GM23338 (cell line): ENCODE results near the gene TIRAP. TPM values are rescaled to one million over a fixed set of nuclear protein-coding genes. Genes with fewer than 3 reads are reported as not detected.

Experiments used
- ATAC-seq: fragments of 200-7000 bp; cut with Tn5 transposase; 3 replicates; pipeline ENCODE4 v1.9.1; 2020
- DNase-seq: peaks from one replicate; pipeline ENCODE4 v3.0.0-alpha.2; 2015; ENCODE audit warnings: low spot score
- H2AFZ ChIP-seq: fragments of 200-600 bp; sonication (generic); 2 replicates; pipeline ENCODE4 v1.8.0; 2016; ENCODE audit warnings: antibody characterized with exemption, mild to moderate bottlenecking, moderate library complexity
- H3F3A ChIP-seq: fragments of 200-600 bp; sonication (generic); replicated peaks from 2 replicates; pipeline ENCODE4 v1.8.0; 2017; ENCODE audit warnings: antibody characterized with exemption, mixed run types, low read depth
- H3K27ac ChIP-seq: fragments of 200-600 bp; sonication (generic); 2 replicates; pipeline ENCODE4 v1.6.1; 2016; ENCODE audit warnings: low read depth
- H3K27me3 ChIP-seq: fragments of 200-600 bp; sonication (generic); 2 replicates; pipeline ENCODE4 v1.8.0; 2016; ENCODE audit warnings: mild to moderate bottlenecking, mixed run types, moderate library complexity; ENCODE audit not compliant: insufficient read depth
- H3K36me3 ChIP-seq: fragments of 200-600 bp; sonication (generic); 2 replicates; pipeline ENCODE4 v1.8.0; 2016; ENCODE audit warnings: mild to moderate bottlenecking; ENCODE audit not compliant: insufficient read depth
- H3K4me1 ChIP-seq: fragments of 200-600 bp; sonication (generic); 2 replicates; pipeline ENCODE4 v1.8.0; 2016; ENCODE audit warnings: mild to moderate bottlenecking, moderate library complexity; ENCODE audit not compliant: insufficient read depth
- H3K4me2 ChIP-seq: fragments of 200-600 bp; sonication (generic); 2 replicates; pipeline ENCODE4 v1.7.1; 2017; ENCODE audit warnings: mixed run types
- H3K4me3 ChIP-seq: fragments of 200-600 bp; sonication (generic); 2 replicates; pipeline ENCODE4 v1.6.1; 2016; ENCODE audit warnings: mixed run types
- H3K79me2 ChIP-seq: fragments of 200-600 bp; sonication (generic); replicated peaks from 2 replicates; pipeline ENCODE4 v1.8.0; 2017; ENCODE audit warnings: mild to moderate bottlenecking; ENCODE audit not compliant: insufficient read depth
- H3K9me2 ChIP-seq: fragments of 200-600 bp; sonication (generic); 2 replicates; pipeline ENCODE4 v1.8.0; 2017; ENCODE audit not compliant: insufficient read depth
- H4K20me1 ChIP-seq: fragments of 200-600 bp; sonication (generic); replicated peaks from 2 replicates; pipeline ENCODE4 v1.8.0; 2017; ENCODE audit warnings: mild to moderate bottlenecking; ENCODE audit not compliant: insufficient read depth
- H3K27ac Mint-ChIP-seq: 2 replicates; pipeline ENCODE4 v1.8.0; 2020; ENCODE audit warnings: inconsistent platforms, mild to moderate bottlenecking, moderate library complexity, mixed read lengths
- H3K27me3 Mint-ChIP-seq: 3 replicates; pipeline ENCODE4 v1.8.0; 2022; ENCODE audit warnings: low read depth, mild to moderate bottlenecking, moderate library complexity, mixed read lengths, inconsistent platforms; ENCODE audit not compliant: insufficient read depth, poor library complexity
- H3K36me3 Mint-ChIP-seq: 3 replicates; pipeline ENCODE4 v1.8.0; 2021; ENCODE audit warnings: low read depth, mild to moderate bottlenecking, inconsistent platforms, moderate library complexity, mixed read lengths
- H3K4me1 Mint-ChIP-seq: 3 replicates; pipeline ENCODE4 v1.8.0; 2020; ENCODE audit warnings: mild to moderate bottlenecking, inconsistent platforms, mixed read lengths
- H3K4me3 Mint-ChIP-seq: 3 replicates; pipeline ENCODE4 v1.8.0; 2021; ENCODE audit warnings: moderate library complexity, mild to moderate bottlenecking, inconsistent platforms, mixed read lengths
- H3K9me3 Mint-ChIP-seq: 3 replicates; pipeline ENCODE4 v1.8.0; 2020; ENCODE audit warnings: moderate library complexity, mild to moderate bottlenecking, inconsistent platforms, mixed read lengths
- CREB1 ChIP-seq: fragments of 250-450 bp; sonication (Bioruptor Pico); IDR thresholded peaks from 2 replicates; pipeline ENCODE4 v1.5.0; 2020; ENCODE audit warnings: low read depth, mild to moderate bottlenecking, moderate library complexity
- CTCF ChIP-seq, 2 experiments: fragments of 200-600 bp in 1 of 2; sonication (generic) in 1 of 2; conservative IDR thresholded peaks; 2 replicates each; pipeline versions ENCODE4 v1.5.1 to v1.6.1; 2016 to 2017; ENCODE audit warnings: antibody characterized with exemption in 2 of 2, low read depth in 2 of 2, mild to moderate bottlenecking in 2 of 2, moderate library complexity in 1 of 2
- ETS1 ChIP-seq: IDR thresholded peaks from 2 replicates; pipeline ENCODE4 v1.6.1; 2016; ENCODE audit warnings: antibody characterized with exemption
- EZH2 ChIP-seq: fragments of 200-600 bp; sonication (generic); IDR thresholded peaks from one replicate; pipeline ENCODE4 v1.8.0; 2017; ENCODE audit warnings: antibody characterized with exemption, mild to moderate bottlenecking, low read depth; ENCODE audit not compliant: unreplicated experiment
- EZH2phosphoT487 ChIP-seq: fragments of 200-600 bp; sonication (generic); IDR thresholded peaks from one replicate; pipeline ENCODE4 v1.8.1; 2018; ENCODE audit warnings: antibody characterized with exemption; ENCODE audit not compliant: unreplicated experiment
- NANOG ChIP-seq: IDR thresholded peaks from 2 replicates; pipeline ENCODE4 v1.6.1; 2016; ENCODE audit warnings: antibody characterized with exemption, borderline replicate concordance
- POLR2AphosphoS5 ChIP-seq: IDR thresholded peaks from 2 replicates; pipeline ENCODE4 v1.6.1; 2016; ENCODE audit warnings: antibody characterized with exemption, low read depth
- STAT1 ChIP-seq: IDR thresholded peaks from one replicate; pipeline ENCODE4 v1.6.1; 2016; ENCODE audit warnings: antibody characterized with exemption; ENCODE audit not compliant: unreplicated experiment
- ZNF114 ChIP-seq: fragments of 250-450 bp; sonication (Bioruptor Pico); IDR thresholded peaks from 2 replicates; pipeline ENCODE4 v1.5.0; 2020; ENCODE audit warnings: mild to moderate bottlenecking, moderate library complexity
- ZNF331 ChIP-seq: fragments of 250-450 bp; sonication (Bioruptor Pico); IDR thresholded peaks from 2 replicates; pipeline ENCODE4 v1.5.0; 2020; ENCODE audit warnings: low read depth, mild to moderate bottlenecking, moderate library complexity
- long read RNA-seq: library from polyadenylated mRNA; unstranded; transcript quantifications from one replicate; pipeline ENCODE4 v2.0.0, GENCODE V29; 2020; ENCODE audit not compliant: unreplicated experiment
- polyA plus RNA-seq: library from polyadenylated mRNA; unstranded; fragments of >200 nt; fragmentation: Nextera tagmentation; extraction: Ambion mirVana; gene quantifications from 2 replicates; pipeline ENCODE4 v1.2.1, GENCODE V29; 2016
- total RNA-seq: library from RNA; depleted of rRNA; stranded (reverse); fragments of >200 nt; shearing (Covaris generic); gene quantifications from 2 replicates; pipeline ENCODE4 v1.2.3, GENCODE V29; 2014; rRNA removed

The TIRAP gene
- 2.6 and 3.4 TPM in 2 replicates for total RNA-seq
- 0.89 and 1.1 TPM in 2 replicates for polyA plus RNA-seq
- long read RNA-seq, partial matches to known transcripts: 2 of 4 reads
- long read RNA-seq, other reads (novel, unspliced or antisense): 2 of 4 reads

DNA sequence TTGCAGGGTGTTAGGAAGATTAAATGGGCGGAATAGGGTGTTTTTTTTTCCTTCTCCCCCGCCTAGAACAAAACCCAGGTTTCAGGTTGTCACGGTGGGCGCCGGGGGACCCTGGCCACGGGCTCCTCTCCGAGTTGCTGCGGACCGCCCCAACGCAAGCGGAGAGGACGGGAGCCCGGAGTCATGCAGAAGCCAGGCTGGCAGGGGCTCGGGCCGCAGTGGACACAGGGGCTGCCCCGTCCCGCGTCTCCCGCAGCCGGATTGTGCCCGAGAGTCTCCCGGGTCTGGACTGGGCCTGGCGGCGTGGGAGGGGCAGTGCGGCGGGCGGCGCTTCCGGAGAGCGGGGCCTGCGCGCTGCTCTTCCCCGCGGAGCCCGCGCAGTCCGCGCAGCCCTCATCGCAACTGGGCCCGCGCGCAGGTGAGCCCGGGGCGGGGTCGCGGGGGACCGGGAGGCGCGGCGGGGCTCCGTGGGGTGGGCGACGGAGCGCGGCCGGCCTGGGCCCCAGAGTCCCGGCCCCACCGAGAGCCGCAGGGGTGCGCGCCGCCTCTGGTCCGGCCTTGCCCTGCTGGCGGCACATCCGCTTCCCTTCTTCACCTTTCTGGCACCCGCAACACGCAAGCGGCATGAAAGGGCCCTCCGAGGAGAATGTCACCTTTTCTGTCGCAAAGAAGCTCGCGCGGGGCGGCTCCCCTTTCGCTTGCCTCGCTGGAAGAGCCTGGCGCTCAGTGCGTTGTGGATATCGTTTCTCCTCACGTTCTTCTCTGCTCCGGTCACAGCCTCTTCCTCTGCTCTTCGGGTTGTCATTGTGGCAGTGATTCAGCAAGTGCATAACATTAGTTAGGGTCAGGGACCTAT, at the start of gene TIRAP:
TIRAP (plus strand) TSS at position 358 of the 856 bp plus-strand sequence. CDS start 7,802 bp downstream, outside the sequence.
- Mint-ChIP-seq H3K4me3 (peak within 1 kb of the TSS; percentile 96), H3K27ac (peak within 1 kb of the TSS; percentile 60), H3K36me3 (peaks cover 7% of the 10 kb centered on the region), H3K9me3 (no peaks in the 10 kb centered on the region; the same call in 2 of the 3 replicates), H3K27me3 (peaks cover 30% of the 10 kb centered on the region), H3K4me1 (peaks cover 15% of the 10 kb centered on the region)
- Histone ChIP-seq H3K4me1 (0 out of 2 replicates have a peak, but pooled peaks cover 7% of the 10 kb centered on the region), H3K4me2 (peak within 1 kb of the TSS; percentile 86), H3K36me3 (no peaks in the 10 kb centered on the region), H2AFZ (peak within 1 kb of the TSS; percentile 94), H3K79me2 (no peaks in the 10 kb centered on the region), H3K9me2 (no peaks in the 10 kb centered on the region), H3K27ac (no peak within 1 kb of the TSS), H3F3A (peaks cover 10% of the 10 kb centered on the region), H4K20me1 (no peaks in the 10 kb centered on the region), H3K4me3 (peak within 1 kb of the TSS; percentile 74), H3K27me3 (peaks cover 19% of the 10 kb centered on the region)
- ATAC-seq: peak; percentile 74
- TF ChIP-seq NANOG (no peak), CTCF (conservative IDR thresholded peaks at IDR 0.05; ENCODE audit: low read depth in 2 of 2) (0 out of 4 replicates have a peak, but pooled peaks of 1 of the 2 experiments have one; percentile 14), POLR2AphosphoS5 (peak; percentile 43)
- DNase-seq: peak; percentile 73

DNA sequence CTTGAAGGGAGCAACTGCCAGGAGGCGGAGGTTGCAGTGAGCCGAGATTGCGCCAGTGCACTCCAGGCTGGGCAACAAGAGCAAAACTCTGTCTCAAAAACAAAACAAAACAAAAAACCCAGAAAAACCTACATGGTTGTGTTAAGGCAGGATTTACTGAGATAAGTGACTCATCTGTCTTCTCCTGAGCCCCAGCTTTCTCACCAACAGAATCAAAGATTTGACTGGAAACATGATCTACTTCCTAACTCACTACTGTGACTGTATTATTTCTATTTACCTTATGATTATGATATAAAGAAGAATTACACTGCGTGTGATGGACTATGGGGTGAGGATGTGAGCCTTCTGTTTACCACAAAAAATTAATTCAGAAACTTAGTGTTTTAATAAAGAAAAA, 49.5 kb upstream of the TIRAP start:
- H3K27me3 Mint-ChIP-seq: peaks cover 3% of the 10 kb centered on the region
- ATAC-seq (no peak), DNase-seq (no peak)
- no peaks in the 10 kb centered on the region for H3K4me1 ChIP-seq
- peaks cover 49% of the 10 kb centered on the region for H3K79me2 ChIP-seq
- no peak overlapping the region for H3K27ac Mint-ChIP-seq
- no peak overlapping the region for H3K4me2 ChIP-seq
- no peak overlapping the region for H3K27ac ChIP-seq
- peaks cover 5% of the 10 kb centered on the region; the same call in 1 of the 2 replicates for H3K36me3 ChIP-seq
- no peaks in the 10 kb centered on the region for H3K4me1 Mint-ChIP-seq
- H3K27me3 ChIP-seq: no peaks in the 10 kb centered on the region
- H2AFZ ChIP-seq: no peak overlapping the region
- H4K20me1 ChIP-seq: peaks cover 7% of the 10 kb centered on the region
- H3F3A ChIP-seq: 0 out of 2 replicates have a peak, but pooled peaks cover 4% of the 10 kb centered on the region
- peaks cover 27% of the 10 kb centered on the region for H3K36me3 Mint-ChIP-seq
- H3K4me3 Mint-ChIP-seq: no peak overlapping the region
- H3K9me3 Mint-ChIP-seq: no peaks in the 10 kb centered on the region
- TF ChIP-seq POLR2AphosphoS5: no peak
- no peak for TF ChIP-seq ZNF331 (CRISPR knock-in tag)
- TF ChIP-seq ZNF114 (CRISPR knock-in tag): no peak
- TF ChIP-seq STAT1: no peak
- H3K9me2 ChIP-seq: no peaks in the 10 kb centered on the region
- no peak overlapping the region for H3K4me3 ChIP-seq

DNA sequence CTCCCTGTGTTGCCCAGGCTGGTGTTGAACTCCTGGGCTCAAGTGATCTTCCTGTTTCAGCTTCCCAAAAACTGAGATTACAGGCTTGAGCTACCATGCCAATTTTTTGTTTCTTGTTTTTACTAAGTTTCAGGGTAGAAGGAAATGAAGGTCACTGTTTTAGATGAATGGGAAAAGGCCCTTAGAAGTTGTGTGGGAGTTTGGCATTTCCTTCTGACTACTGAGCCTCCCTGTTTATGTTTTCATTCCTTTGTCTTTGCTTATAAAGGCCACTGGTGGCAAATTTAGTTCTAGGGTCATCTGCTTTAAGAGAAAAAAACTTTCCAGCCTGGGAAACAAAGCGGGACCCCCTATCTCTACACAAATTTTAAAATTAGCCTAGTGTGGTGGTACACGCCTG, 36.3 kb upstream of the TIRAP start:
- Mint-ChIP-seq H3K4me3 (no peak overlapping the region), H3K36me3 (peaks cover 52% of the 10 kb centered on the region), H3K27ac (no peak overlapping the region), H3K27me3 (no peaks in the 10 kb centered on the region), H3K4me1 (no peaks in the 10 kb centered on the region), H3K9me3 (no peaks in the 10 kb centered on the region)
- DNase-seq: no peak
- Histone ChIP-seq H3K9me2 (no peaks in the 10 kb centered on the region), H3K4me2 (no peak overlapping the region), H3K36me3 (peaks cover 24% of the 10 kb centered on the region), H3K4me3 (no peak overlapping the region), H3K27me3 (no peaks in the 10 kb centered on the region), H3K79me2 (no peaks in the 10 kb centered on the region), H4K20me1 (no peaks in the 10 kb centered on the region; the same call in none of the 2 replicates), H3F3A (0 out of 2 replicates have a peak, but pooled peaks cover 3% of the 10 kb centered on the region), H3K27ac (peak overlapping the region; percentile 58; the same call in 1 of the 2 replicates), H3K4me1 (no peaks in the 10 kb centered on the region), H2AFZ (no peak overlapping the region)
- no peak for ATAC-seq
- TF ChIP-seq ZNF114 (CRISPR knock-in tag) (no peak), CTCF (conservative IDR thresholded peaks at IDR 0.05; ENCODE audit: low read depth in 2 of 2) (no peak), STAT1 (no peak), EZH2 (no peak), EZH2phosphoT487 (no peak), ETS1 (no peak), CREB1 (CRISPR knock-in tag) (no peak), NANOG (no peak), ZNF331 (CRISPR knock-in tag) (no peak)
